Measurements from ENCODE around the gene OCA2. TPM values are rescaled to one million over a fixed set of nuclear protein-coding genes. Genes with fewer than 3 reads are reported as not detected.

The OCA2 gene
- total RNA-seq, 1 experiment from 2014 or later = 0.13 TPM

DNA sequence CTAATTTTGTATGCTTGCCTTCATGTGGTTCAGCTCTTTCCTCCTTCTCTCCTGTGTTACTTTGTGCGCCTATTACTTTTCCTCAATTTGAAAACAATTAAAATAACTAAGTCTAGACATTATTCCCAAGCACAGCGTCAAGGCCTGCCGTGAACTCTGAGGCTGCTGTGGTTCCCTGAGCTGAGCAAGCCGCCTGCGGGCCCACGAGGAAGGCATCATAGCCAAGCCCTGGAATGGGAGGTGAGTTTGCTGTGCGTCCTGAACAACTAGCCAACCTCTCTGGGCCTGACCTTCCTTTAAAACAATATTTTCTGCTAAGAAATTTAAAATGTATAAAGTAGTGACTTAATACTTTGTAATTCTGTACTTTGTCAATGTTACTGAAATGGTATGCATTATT, 327.2 kb downstream of the OCA2 start:
- BruUV-seq (replicated peaks) = no TSS peak
- H3K4me3 ChIP-seq (ENCODE audit: low read depth in 2 of 2, low read length in 2 of 2) = no peak overlapping the region

DNA sequence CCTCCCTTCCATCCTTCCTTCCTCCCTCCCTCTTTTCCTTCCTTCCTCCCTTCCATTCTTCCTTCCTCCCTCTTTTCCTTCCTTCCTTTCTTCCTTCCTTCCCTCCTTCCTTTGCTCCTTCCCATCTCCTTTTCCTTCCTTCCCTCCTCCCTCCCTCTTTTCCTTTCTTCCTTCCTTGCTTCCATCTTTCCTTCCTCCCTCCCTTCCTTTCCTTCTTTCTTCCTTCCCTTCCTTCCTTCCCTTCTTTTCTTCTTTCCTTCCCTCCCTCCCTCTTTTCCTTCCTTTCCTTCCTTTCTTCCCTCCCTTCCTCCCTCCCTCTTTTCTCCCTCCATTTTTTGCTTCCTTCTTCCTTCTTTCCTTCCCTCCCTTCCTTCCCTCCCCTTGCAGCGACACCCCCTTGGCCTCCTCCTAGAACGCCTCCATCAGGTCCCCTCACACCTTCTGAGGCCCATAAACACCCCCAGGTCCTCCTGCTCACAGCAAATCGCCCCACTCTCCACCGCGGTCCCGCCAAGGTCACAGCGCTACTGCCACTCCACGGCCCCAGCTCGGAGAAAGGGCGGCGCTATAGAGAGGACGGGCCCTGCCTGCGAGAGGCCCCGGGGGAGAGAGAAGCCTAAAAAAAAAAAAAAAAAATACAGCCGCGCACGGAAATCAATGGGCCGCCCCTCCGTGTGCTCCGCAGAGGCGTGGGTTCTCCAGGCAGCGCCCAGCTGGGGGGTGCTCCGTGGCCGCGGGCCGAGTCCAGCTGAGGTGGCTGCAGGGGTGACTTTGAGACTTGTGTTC, 328.2 kb downstream of the OCA2 start:
- Histone ChIP-seq H3K27me3 (ENCODE audit: control insufficient read depth, insufficient read depth, low read length) (no peaks in the 10 kb centered on the region), H3K4me1 (ENCODE audit: control insufficient read depth, insufficient read depth, low read length) (no peaks in the 10 kb centered on the region), H3K36me3 (ENCODE audit: control insufficient read depth, insufficient read depth, low read length) (no peaks in the 10 kb centered on the region), H3K4me3 (ENCODE audit: low read depth in 2 of 2, low read length in 2 of 2) (no peak overlapping the region), H3K27ac (ENCODE audit: low read length) (no peak overlapping the region), H3K9me3 (ENCODE audit: control insufficient read depth, insufficient read depth, low read depth, low read length) (no peaks in the 10 kb centered on the region)
- DNase-seq (ENCODE audit: low read depth, low spot score) (no peak), ATAC-seq (no peak)
- no TSS peak for BruUV-seq (replicated peaks)
- in situ Hi-C loops (cut with HindIII; ENCODE audit: low pct_unique_long_range_greater_than_20kb, low sequenced_read_pairs) = no loop called here
- CTCF ChIA-PET = no interaction called here
- POLR2A ChIA-PET = no interaction called here
- TF ChIP-seq TCF7L2 (IDR thresholded peaks at IDR 0.05; ENCODE audit: low read depth, low read length) (no peak), POLR2AphosphoS5 (IDR thresholded peaks at IDR 0.05; ENCODE audit: low read depth, low read length) (no peak), SIN3A (IDR thresholded peaks at IDR 0.05; ENCODE audit: borderline replicate concordance, insufficient read depth, low read depth, low read length) (no peak)
- TF ChIP-seq, protein P1, sequence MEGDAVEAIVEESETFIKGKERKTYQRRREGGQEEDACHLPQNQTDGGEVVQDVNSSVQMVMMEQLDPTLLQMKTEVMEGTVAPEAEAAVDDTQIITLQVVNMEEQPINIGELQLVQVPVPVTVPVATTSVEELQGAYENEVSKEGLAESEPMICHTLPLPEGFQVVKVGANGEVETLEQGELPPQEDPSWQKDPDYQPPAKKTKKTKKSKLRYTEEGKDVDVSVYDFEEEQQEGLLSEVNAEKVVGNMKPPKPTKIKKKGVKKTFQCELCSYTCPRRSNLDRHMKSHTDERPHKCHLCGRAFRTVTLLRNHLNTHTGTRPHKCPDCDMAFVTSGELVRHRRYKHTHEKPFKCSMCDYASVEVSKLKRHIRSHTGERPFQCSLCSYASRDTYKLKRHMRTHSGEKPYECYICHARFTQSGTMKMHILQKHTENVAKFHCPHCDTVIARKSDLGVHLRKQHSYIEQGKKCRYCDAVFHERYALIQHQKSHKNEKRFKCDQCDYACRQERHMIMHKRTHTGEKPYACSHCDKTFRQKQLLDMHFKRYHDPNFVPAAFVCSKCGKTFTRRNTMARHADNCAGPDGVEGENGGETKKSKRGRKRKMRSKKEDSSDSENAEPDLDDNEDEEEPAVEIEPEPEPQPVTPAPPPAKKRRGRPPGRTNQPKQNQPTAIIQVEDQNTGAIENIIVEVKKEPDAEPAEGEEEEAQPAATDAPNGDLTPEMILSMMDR (IDR thresholded peaks at IDR 0.05) = no peak
- TF ChIP-seq, protein P2, sequence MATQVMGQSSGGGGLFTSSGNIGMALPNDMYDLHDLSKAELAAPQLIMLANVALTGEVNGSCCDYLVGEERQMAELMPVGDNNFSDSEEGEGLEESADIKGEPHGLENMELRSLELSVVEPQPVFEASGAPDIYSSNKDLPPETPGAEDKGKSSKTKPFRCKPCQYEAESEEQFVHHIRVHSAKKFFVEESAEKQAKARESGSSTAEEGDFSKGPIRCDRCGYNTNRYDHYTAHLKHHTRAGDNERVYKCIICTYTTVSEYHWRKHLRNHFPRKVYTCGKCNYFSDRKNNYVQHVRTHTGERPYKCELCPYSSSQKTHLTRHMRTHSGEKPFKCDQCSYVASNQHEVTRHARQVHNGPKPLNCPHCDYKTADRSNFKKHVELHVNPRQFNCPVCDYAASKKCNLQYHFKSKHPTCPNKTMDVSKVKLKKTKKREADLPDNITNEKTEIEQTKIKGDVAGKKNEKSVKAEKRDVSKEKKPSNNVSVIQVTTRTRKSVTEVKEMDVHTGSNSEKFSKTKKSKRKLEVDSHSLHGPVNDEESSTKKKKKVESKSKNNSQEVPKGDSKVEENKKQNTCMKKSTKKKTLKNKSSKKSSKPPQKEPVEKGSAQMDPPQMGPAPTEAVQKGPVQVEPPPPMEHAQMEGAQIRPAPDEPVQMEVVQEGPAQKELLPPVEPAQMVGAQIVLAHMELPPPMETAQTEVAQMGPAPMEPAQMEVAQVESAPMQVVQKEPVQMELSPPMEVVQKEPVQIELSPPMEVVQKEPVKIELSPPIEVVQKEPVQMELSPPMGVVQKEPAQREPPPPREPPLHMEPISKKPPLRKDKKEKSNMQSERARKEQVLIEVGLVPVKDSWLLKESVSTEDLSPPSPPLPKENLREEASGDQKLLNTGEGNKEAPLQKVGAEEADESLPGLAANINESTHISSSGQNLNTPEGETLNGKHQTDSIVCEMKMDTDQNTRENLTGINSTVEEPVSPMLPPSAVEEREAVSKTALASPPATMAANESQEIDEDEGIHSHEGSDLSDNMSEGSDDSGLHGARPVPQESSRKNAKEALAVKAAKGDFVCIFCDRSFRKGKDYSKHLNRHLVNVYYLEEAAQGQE (IDR thresholded peaks at IDR 0.05; ENCODE audit: insufficient read depth in 1 of 2, low read depth in 2 of 2, low read length in 1 of 2) = no peak
- intact Hi-C loops (cut with micrococcal nuclease; ENCODE audit: unreplicated experiment) = no loop called here

More for the DNA sequence above, 327.2 kb downstream of the OCA2 start:
- Histone ChIP-seq H3K9me3 (ENCODE audit: control insufficient read depth, insufficient read depth, low read depth, low read length) (no peaks in the 10 kb centered on the region), H3K4me1 (ENCODE audit: control insufficient read depth, insufficient read depth, low read length) (no peaks in the 10 kb centered on the region), H3K27ac (ENCODE audit: low read length) (no peak overlapping the region), H3K36me3 (ENCODE audit: control insufficient read depth, insufficient read depth, low read length) (no peaks in the 10 kb centered on the region), H3K27me3 (ENCODE audit: control insufficient read depth, insufficient read depth, low read length) (no peaks in the 10 kb centered on the region)
- ATAC-seq (no peak), DNase-seq (ENCODE audit: low read depth, low spot score) (no peak)
- TF ChIP-seq, protein P2 (IDR thresholded peaks at IDR 0.05; ENCODE audit: insufficient read depth in 1 of 2, low read depth in 2 of 2, low read length in 1 of 2) = no peak
- TF ChIP-seq POLR2AphosphoS5 (IDR thresholded peaks at IDR 0.05; ENCODE audit: low read depth, low read length) = no peak
- TF ChIP-seq SIN3A (IDR thresholded peaks at IDR 0.05; ENCODE audit: borderline replicate concordance, insufficient read depth, low read depth, low read length) = no peak
- TF ChIP-seq TCF7L2 (IDR thresholded peaks at IDR 0.05; ENCODE audit: low read depth, low read length) = no peak
- TF ChIP-seq, protein P1 (IDR thresholded peaks at IDR 0.05) = no peak
- ChIA-PET POLR2A (no interaction called here), CTCF (no interaction called here)
- intact Hi-C loops (cut with micrococcal nuclease; ENCODE audit: unreplicated experiment) (no loop called here), in situ Hi-C loops (cut with HindIII; ENCODE audit: low pct_unique_long_range_greater_than_20kb, low sequenced_read_pairs) (no loop called here)

Measured in Panc1 (cell line).